Epidermal melanocyte (primary cell): ENCODE results near the gene LRRC43.

ENCODE experiments used
- DNase-seq: peaks from one replicate; pipeline ENCODE4 v3.0.0; 2011; ENCODE audit warnings: low spot score; ENCODE audit not compliant: insufficient read length

The LRRC43 gene

GRCh38 chr12:122182887-122183587 lies at the start of gene LRRC43:
Gene LRRC43, plus strand, starts transcription at chr12:122183123. Its CDS starts 22 bp downstream, at chr12:122183145.
- no peak for DNase-seq

GRCh38 chr12:122133192-122133950 lies 49.6 kb upstream of the LRRC43 start:
- no peak for DNase-seq

GRCh38 chr12:122135437-122136031 lies 47.4 kb upstream of the LRRC43 start:
- DNase-seq, result no peak

- no peak for DNase-seq
These were observed 45.7 kb upstream of the LRRC43 start for GRCh38 chr12:122137229-122137628.

- DNase-seq, result no peak
These were observed 45.2 kb upstream of the LRRC43 start for GRCh38 chr12:122137681-122138080.

GRCh38 chr12:122138181-122138580 lies 44.7 kb upstream of the LRRC43 start:
- no peak for DNase-seq

GRCh38 chr12:122138616-122139015 lies 44.3 kb upstream of the LRRC43 start:
- DNase-seq, result no peak

GRCh38 chr12:122139266-122139665 lies 43.7 kb upstream of the LRRC43 start:
- no peak for DNase-seq

GRCh38 chr12:122139941-122140340 lies 43.0 kb upstream of the LRRC43 start:
- DNase-seq, result no peak

- no peak for DNase-seq
These were observed 42.3 kb upstream of the LRRC43 start for GRCh38 chr12:122140467-122141257.

- DNase-seq, result no peak
These were observed 40.8 kb upstream of the LRRC43 start for GRCh38 chr12:122141911-122142725.

GRCh38 chr12:122142857-122143256 lies 40.1 kb upstream of the LRRC43 start:
- no peak for DNase-seq

GRCh38 chr12:122144885-122145284 lies 38.0 kb upstream of the LRRC43 start:
- DNase-seq, result no peak

- DNase-seq, result peak; percentile 6
These were observed 37.2 kb upstream of the LRRC43 start for GRCh38 chr12:122145505-122146330.

- no peak for DNase-seq
These were observed 35.2 kb upstream of the LRRC43 start for GRCh38 chr12:122147514-122148290.

GRCh38 chr12:122148657-122149056 lies 34.3 kb upstream of the LRRC43 start:
- DNase-seq, result no peak

GRCh38 chr12:122150127-122150681 lies 32.7 kb upstream of the LRRC43 start:
- DNase-seq, result no peak

GRCh38 chr12:122152754-122153153 lies 30.2 kb upstream of the LRRC43 start:
- no peak for DNase-seq

- DNase-seq, result no peak
These were observed 27.2 kb upstream of the LRRC43 start for GRCh38 chr12:122155705-122156104.
